Fibroblast of gingiva (primary cell): ENCODE data around the gene RAP2A.
A peak's percentile ranks its signal among the peaks of the same experiment; 100 is the strongest.

Source experiments
- DNase-seq: peaks from one replicate; pipeline ENCODE4 v3.0.0-alpha.2; 2011; ENCODE audit warnings: low read depth

The RAP2A gene

DNA sequence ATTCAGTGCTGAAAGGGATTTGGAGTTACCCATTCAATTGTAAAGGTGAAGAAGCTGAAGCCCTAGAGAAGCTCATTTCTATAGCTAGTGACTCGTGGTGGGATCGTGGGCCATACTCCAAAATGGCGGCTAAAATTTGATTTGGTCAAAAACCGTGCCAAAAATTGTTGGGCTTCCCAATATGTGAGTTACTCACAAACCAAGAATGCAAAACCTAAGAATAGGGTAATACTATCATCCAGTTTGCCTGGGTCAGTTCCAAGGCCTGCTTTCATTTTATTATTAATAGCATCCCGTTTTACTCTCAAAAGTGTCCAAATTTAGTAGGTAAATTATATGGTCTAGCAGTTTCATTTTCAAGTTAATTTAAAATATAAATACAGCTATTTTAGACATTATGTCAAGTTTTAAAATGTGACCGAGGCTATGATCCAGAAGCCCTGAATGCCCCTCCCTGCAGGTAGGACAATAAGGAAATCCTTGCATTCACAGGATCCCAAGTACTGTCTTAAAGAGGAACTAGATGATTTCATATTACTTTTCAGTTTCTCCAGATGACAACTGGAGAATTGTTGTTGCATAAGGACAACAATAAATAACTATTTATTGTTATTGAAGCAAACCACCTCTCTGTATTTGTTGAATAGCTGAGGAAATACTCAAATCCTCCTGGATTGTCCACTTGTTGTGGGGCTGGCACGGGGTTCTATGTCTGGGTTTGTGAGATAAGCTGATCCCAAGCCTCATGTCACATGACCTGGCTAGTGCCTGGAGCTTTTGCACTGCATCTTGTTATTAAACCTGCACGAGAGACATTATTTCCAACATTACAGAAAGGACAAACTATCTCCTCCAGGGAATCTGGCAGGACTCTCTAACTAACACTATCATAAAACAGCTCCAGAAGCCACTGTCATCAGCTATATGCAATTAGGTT, 11.6 kb upstream of the RAP2A start:
- no peak for DNase-seq

DNA sequence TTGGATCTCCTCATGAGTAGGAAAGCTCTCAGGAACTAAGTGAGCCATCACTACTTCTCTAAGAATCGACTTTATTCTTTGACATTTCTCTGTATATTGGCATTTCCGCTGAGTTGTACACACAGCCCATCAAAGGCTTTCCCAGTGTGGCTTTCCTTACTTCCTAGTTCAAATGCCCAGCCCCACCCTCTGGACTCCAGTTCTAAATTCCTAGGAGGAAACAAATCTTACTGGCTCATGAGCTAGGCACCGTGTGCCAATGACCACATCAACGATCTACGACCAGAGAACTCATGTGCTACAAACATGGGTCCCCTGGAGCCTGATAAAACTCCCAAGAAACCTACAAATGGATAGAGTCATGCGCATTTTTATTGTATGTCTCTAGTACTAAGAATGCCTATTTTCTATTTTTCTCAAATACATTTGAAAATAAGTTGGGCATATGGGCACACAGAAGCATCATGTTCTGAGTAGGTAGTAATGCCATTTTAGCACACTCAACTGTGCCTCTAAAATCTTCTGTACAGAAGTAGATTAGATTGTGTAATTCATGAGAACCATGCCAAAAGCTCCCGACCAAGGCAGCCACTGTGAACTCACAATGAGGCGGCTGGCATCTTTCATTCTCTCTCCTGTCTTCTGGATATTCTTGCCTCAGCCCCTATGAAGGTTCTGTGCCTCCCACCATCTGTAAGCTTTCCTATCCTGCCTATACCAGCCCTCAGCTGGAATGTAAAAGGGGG, 10.5 kb upstream of the RAP2A start:
- DNase-seq = peak; percentile 28

DNA sequence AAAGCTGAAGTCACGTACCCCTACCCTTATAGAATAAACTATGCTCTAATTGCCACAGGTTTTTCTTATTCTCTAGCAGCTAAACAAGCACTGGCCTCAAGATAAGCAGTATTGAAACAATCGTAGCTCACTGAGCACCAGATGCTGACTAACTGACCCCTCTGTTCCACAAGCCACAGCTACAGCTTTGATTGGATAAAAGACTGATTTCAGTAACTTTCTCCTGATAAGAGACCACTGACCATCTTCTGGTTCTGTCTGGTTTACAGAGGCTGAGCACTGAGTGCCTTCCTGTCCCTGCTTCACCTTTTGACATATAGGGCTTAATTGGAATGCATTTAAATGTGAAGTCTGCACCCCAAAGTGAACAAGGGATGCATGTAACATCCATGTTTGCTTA, 8.4 kb upstream of the RAP2A start:
- no peak for DNase-seq

DNA sequence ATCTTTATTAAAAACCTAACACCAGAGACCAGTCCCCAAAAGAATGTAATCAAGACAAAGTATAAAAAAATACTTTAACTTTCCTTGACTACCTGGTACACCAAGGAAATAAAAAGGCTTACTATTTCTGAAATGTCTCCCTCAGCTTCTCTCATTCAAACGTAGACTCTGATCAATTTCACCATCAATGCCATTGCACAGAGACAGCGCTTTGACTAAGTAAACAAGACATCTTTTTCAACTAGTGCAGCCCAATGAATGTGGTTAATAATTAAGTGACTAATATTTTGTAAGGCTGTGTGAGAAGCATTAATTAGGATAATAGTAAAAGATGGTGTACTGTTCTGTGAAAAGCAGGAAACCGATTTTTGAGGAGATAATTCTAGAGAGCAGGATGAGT, 7.3 kb upstream of the RAP2A start:
- DNase-seq = no peak

DNA sequence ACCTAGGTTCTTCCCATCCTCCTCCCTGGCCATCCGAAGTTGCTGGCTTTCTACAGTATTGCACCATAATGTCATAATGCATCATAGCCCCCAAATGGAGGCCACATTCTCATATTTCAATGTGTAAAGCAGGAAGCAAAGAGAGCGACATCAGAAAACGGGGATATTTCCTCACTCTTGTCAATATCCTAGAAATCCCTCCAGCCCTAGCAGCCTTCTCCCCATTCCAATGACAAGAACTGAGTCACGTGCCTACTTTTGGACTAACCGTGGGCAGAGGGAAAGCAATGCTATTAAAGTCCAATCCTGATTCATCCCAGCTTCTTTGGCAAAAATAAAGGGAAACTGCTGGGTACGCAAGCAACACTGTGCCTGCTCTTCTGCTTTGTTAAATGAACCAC, 4.3 kb upstream of the RAP2A start:
- DNase-seq = peak; percentile 47

DNA sequence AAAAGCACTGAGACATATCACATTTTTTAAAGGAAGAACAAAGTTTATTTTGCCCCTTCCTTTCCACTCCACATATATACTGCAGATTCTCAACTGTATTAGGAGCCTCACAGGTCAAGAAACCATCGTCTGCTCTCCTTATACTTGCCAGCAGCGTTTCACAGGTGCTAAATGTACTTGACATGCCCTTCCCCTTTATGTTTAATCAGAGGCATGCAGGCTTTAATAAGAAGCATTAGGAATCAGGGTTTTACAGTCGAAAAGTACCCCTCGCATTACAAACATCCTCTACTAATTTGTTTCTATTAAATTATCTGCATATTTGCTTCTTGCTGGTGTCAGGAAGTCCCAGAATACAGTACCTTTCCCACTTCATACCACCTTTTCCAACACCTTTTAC, 3.7 kb upstream of the RAP2A start:
- DNase-seq = no peak

DNA sequence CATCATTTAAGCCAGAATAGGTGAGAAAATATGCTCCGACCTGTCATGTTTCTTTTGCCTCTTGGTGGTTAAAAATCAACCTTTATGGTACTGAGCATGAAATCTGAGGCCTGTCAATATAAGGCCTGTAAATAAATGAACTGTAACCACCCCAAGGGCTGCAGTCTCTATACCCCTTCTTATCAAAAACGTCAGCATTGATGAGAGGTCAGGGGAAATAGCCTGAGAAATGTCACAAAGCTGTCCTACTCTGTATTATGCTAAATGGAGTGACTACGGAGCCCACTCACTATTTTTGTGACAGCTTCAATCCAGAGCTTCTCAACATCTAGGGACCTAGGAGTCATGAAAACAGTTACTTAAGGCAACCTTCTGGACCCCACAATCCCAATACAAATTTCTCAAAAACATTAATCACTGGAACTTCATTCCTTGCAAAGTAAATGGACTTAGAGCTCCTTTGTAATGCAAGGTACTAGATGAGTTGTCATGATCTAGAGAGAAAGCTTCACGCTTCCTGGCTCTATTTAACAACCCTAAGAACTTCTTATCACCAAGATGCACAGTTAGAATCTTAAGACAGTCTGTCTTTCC, 2.7 kb upstream of the RAP2A start:
- no peak for DNase-seq

DNA sequence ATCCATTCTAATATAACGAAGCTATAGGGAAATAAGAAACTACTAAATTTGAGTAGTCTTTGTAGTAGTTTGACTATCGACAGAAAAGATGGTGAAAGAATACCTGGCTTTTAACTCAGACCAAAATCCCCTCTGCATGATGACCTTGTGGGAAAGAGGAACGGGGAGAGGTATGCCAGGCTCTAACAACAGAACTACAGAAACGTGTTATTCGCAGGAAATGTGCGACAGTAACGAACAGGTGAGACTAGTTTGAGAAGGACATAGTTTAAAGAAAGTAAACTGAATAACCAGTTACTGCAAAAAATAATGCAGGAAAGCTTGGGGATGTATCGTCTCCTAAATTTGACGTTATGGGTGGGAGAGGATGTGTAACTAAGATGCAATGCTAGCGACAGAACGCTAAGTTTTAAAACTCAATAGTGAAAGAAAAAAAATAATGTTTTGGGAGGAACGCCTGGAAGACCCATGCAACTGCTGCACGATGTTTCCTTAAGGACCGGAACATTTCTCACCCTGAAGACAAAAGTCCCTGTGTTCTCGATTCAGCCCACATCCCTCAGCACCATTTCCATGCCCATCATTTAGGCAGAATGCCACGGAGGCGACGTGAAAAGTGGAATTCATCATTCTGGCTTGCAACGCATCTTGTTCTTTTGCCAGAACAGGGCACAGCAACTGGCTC, 1.6 kb upstream of the RAP2A start:
- DNase-seq = no peak

DNA sequence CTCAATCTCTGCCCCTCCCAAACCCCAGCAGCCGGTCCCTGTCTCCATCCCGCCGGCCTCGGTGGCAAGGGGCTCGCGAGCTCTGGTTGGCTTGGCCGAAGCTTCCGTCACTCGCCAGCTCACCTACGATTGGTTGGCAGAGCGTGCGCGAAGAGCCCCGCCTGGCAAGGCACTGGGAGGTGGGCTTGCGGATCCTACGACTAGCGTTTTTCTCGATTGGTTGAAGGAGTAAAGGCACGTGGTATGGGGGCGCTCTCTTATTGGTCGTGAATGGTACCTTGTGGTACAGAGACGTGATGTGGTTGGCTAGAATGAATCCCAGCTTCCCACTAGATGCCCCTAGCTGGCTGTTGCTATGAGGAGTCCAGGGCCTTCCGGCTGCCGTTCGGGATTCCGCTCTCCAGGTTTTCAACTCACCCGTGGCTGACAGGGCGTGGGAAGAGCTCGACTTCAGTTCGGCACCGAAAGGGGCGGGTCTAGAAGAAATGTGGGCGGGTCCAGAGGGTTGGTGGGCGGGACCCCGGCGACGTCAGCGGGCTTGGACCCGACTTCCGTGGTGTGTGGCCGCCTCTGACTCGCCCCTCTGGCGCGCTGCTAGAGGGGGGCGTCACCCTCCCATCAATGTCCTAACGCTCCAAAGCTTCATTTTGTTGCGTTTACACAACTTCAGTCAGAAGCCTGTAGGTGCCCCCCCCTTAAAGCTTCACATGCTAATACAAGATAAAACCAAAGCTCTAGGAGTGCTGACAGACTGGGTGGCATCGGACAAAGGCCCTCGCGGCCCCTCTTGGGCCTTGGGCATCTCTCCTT, 847 bp upstream of the RAP2A start:
- DNase-seq = peak; percentile 100

DNA sequence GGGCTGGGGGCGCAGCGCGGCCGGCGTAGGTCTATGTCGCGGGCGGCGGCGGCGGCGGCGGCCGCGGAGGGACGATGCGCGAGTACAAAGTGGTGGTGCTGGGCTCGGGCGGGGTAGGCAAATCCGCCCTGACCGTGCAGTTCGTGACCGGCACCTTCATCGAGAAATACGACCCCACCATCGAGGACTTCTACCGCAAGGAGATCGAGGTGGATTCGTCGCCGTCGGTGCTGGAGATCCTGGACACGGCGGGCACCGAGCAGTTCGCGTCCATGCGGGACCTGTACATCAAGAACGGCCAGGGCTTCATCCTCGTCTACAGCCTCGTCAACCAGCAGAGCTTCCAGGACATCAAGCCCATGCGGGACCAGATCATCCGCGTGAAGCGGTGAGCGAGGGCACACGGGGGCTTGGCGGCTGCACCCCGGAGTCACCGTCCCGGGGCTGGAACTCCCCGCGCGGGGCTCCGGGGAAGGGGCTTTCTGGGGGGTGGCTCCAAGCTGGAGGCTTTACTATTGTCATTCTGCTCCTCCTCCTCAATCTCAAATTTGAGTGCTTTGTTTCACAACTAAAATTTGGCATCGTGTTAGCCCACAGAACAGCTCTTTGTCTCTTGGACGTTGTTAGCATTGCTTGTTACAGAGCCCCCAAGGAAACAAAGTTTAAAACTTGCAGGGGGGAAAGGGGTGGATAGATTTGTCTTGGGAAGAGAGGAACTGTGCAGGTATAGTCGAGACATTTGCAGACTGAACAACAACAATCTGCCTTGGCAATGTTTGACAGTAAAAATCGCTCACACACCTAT, 630 bp downstream of the RAP2A start:
- peak; percentile 24 for DNase-seq

DNA sequence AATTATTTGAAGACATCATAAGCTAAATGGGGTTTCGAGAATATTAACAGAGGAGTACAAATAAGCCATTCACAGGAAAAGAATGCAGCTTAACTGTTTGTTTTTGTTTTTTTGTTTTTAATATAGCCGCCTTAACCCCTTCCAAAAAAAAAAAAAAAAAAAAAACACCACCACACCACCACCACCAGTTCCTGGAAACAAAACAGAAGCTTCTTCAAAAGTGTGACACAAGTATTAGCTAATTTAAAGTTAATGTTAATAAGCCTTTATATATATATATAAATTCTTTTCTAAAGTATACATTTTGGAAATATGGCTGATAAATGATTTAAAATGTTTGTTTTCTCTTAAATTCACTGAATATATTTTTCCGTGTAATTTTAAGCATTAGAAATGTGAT, 1.4 kb downstream of the RAP2A start:
- no peak for DNase-seq

DNA sequence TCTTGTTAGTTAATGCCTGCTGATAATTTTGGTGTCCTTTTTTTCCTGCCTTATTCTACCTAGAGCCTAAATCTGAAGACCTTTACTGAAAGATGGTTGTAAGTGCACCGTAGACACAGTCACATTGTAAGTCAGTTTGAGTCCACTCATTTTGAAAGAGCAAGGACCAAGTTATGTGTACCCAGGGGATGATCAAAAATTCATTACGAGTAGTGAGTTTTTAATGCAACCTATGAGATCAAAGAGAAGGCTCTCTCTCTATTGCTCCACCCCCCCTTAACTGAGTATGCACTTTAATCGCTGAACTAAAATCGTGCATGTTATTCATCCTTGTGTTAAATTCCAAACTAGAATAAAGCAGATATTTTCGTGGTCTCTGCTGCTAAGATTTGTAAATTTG, 1.8 kb downstream of the RAP2A start:
- DNase-seq = no peak

DNA sequence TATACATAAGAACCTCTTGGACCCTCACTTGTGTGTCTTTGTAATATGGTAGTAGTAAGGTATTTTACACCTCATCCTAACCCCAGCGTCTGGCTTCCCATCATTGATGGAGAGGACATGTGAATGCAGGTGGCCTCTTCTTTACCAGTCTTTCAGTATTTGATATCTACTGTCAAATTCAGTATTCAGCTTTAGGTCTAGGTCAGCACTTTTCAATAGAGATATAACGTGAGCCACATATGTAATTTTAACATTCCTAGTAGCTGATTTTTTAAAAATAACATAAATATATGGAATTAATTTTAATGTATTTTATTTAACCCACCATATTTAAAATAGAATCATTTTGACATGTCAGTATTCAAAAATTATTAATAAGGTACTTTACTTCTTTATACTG, 2.9 kb downstream of the RAP2A start:
- no peak for DNase-seq

DNA sequence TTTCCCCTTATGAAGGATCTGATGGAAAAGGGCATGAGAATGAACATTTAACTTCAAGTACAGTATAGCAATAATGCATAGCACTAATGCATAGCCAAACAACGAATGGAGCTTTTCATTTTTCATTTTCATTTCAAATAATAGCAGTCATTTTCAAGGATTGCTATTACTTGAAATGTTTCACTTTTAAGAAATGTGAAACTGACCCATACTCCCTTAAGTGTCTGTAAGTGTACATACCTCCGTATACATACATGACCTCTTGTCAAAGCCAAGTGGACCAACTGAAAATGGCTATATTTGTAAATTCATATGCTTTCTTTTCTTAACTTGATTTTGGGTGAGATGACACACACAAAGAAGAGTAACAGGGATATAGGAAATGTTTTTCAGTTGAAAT, 3.8 kb downstream of the RAP2A start:
- DNase-seq = no peak

DNA sequence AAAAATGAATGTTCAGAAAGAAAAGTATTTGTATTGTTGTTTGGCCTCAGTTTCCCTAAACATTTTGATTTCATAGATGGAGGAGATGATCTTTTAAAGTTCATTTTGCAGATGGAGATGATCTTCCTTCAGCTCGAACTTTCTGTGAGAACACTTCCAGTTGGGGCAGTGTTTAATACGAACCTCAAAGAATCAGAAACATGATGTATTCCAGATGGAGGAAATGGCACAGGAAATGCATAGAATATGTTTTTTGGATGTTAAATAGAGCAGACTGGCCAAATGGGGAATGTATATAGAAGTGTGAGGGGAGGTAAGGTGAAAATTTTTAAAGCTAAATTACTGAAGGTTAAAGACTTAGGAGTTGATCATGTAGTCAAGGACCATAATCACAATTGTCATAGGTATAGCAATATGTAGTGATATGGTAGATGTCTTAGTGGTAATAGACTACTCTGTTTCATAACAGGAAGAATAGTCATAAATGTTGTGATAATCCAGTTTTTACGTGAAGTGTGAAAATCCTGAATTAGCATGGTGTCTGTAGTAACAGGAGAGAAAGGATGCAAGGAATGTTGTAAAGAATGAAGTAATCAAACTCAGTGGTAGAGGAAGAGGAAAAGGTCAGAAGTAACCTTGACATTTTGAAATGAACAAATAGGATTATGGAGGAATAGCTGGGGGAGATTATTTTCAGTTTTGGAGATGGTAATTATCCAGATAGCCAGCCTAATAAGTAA, 5.1 kb downstream of the RAP2A start:
- DNase-seq = no peak

DNA sequence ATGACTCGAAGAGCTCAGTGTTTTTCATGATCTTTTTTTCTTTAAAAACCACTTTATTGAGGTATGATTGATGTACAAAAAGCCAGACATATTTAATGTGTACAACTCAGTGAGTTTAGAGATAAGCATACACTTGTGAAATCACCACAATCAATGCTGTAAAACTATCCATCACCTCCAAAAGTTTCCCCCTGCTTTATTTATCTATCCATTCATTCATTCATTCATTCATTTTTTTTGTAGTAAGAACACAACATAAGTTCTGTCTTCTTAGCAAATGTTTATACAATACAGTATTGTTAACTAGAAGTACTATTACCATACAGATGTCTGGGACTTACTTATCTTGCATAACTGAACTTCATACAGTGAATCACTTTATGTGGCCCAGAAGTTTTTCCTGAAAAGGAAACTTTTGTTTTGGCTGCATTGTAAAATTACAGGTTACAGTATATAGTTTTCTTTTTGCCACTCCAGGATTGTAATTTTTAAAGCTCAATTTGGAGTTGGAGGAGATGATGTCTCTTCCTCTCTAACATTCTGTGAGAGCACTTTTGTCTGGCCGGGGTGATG, 6.7 kb downstream of the RAP2A start:
- no peak for DNase-seq

DNA sequence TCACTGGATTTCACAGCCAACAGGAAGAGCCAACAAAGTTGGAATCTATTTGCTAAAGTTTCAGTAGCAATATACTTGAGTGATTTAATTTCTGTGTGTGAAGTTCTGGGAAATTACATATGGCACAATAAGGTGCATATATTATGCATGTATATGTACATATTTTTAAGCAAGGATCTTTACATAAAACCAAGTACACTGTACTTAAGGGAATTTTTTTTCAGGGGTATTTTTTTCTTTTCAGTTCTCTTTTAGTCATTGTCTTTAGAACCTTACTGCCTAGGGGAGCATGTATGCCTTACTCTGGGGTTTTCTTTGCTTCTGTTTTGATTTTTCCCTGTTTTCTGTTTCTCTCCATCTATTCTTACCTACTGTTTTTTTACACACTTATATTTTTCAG, 7.4 kb downstream of the RAP2A start:
- no peak for DNase-seq

DNA sequence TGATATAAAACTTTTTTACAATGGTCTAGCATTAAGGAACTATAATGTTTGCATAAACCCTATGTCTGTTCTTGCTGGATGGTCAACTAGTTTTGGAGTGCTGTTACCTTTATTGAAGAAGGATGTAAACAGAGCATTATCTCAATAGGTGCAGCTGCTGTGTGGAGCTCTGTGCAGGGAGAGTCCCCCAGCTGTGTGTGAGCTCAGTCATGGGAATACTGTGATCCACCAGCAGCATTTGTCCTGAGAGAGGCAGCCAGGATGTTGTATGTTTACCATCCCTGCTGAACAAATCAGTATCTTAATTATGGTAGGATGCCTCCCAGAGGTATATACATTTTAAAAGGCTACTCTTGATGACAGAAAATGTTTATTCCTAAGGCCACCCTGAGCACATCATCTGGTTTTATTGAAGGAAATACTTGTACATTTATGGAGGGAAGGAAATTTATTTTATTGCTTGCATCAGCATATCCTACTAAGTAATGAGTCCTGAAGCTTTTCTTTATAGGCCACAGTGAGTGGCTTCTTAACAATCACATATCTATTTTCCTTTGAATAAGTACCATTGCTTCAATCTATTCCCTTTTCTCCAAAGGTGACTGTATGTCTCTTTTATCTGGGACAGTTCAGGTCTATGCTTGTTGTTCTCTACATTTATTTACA, 11.7 kb downstream of the RAP2A start:
- DNase-seq = no peak

DNA sequence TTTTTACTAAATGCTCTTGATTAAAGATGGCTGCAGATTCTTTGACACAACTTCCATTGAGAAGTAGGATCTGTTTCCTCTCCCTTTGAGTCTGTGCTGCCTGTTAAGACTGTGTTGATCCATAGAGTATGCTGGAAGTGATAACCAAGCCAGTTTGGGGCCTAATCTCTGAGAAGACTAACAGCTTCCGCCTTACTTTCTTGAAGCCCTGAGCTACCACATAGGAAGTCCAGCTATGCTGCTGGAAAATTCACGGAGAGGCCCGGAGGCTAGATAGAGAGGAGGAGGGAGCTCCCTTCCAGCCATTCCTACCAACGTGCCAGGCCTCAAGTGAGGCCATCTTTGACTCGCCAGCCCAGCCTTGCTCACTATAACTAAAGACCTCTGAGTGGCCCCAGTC, 12.5 kb downstream of the RAP2A start:
- DNase-seq = no peak
